ENCODE results near the gene NINJ2.

DNA sequence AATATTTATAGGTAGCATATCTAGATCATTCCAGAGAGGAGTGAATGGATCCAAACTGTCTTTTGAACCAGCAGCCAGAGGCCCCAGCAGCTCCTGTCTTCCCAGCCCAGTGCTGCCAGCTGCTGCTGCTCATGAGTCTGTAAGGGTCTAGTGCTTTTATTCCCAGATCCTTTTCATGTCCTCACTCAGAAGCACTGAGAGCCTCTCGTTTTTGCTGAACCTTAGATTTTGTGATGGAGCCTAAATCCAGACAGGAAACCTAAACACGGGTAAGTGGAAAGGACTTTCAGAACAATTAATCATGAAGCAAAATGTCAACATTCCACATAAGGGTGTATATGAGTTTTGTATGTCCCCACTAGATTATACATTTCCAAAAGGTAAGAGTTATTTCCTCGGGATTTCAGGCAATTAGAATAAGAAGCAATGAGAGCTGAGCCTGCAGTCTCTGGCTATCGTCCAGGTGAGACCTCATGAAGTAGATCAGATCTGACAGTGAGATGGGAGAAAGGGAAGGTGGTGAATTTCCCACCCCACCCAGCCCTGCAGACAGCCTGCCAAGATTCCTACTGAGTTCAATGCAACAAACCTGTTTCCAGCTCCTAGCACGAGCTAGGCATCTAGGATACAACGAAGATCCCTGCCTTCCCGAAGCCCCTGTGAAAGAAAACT is 84.4 kb downstream of the NINJ2 start:
- TF ChIP-seq, protein P1, sequence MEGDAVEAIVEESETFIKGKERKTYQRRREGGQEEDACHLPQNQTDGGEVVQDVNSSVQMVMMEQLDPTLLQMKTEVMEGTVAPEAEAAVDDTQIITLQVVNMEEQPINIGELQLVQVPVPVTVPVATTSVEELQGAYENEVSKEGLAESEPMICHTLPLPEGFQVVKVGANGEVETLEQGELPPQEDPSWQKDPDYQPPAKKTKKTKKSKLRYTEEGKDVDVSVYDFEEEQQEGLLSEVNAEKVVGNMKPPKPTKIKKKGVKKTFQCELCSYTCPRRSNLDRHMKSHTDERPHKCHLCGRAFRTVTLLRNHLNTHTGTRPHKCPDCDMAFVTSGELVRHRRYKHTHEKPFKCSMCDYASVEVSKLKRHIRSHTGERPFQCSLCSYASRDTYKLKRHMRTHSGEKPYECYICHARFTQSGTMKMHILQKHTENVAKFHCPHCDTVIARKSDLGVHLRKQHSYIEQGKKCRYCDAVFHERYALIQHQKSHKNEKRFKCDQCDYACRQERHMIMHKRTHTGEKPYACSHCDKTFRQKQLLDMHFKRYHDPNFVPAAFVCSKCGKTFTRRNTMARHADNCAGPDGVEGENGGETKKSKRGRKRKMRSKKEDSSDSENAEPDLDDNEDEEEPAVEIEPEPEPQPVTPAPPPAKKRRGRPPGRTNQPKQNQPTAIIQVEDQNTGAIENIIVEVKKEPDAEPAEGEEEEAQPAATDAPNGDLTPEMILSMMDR (IDR thresholded peaks at IDR 0.05), result no peak
- TF ChIP-seq POLR2AphosphoS5 (IDR thresholded peaks at IDR 0.05) (no peak), POLR2A (IDR thresholded peaks at IDR 0.05) (no peak), EP300 (IDR thresholded peaks at IDR 0.05) (no peak)

All from gastroesophageal sphincter (tissue), 3 donors.